Stimulated activated CD4-positive, alpha-beta T cell treated with anti-CD3 and anti-CD28 coated beads, Interleukin-12 subunit alpha, Interleukin-12 subunit beta, amount 100 ng/mL, for 48 hours (primary cell): ENCODE measurements around the gene RAD51B.

ENCODE experiments used
- DNase-seq, 3 donors: peaks; one replicate each; pipeline ENCODE4 v3.0.0-alpha.2; 2020; ENCODE audit warnings: low read depth in 2 of 3, low spot score in 1 of 3

Gene RAD51B

DNA sequence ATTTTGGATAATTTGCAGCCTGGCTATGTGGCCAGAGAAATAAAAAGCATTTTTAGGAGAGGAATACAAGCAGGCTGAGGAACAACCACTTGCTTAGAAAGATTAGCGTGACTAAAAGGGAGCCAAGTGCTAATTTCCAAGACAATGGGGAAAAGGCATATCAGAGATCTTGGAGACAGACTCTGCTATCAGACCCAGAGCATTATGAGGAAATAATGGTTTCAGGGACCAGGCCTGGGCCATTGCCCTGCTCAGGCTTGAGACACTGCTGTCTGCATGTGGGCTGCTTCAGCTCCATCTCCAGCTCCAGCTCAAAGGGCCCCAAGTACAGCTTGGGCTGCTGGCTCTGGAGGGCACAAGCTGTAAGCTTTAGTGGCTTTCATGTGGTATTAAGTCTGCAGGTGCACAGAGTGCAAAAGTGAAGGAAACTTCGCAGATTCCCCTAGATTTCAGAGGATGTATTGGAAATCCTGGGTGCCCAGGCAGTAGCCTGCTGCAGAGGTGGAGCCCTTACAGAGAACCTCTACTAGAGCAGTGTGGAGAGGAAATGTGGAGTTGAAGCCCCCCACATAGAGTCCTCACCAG is 524.0 kb downstream of the RAD51B start:
- DNase-seq = no peak

- no peak for DNase-seq
Measured at GRCh38 chr14:68345738-68346137, 526.2 kb downstream of the RAD51B start.

DNA sequence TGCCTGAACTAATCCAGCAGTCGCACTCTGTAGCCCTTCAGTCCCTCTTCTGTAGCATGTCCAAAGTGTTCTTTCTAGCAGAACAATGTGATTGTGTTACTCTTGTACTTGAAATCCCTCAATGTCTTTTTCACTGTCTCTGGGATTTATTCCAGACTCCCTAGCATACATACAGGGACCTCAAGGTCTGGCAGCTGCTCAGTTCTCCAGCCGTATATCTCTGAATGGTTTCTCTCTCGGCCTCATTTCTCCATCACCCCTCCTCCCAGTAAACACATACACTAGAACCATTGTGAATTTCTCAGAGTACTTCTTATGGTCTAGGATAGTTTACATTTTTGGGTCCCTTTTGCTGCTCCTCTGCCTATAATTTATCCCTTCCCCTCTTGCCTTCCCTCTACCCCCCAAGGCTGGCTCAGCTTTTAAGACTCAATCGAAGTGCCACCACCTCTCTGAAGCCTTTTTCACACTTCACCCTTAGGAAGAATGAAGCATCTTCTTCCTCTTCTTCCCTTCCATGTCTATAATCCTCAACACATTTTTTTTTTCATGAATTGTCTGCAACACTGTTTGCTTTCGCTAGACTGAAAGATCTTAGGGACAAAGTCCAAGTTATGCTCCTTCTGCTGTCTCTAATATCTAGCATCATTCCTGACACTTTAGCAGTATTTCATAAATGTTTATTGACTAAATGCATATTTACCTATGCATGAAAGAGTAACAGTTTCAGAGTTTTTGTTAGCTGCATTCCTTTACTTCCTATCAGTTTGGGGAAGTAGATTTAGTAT is 527.2 kb downstream of the RAD51B start:
- no peak for DNase-seq

DNA sequence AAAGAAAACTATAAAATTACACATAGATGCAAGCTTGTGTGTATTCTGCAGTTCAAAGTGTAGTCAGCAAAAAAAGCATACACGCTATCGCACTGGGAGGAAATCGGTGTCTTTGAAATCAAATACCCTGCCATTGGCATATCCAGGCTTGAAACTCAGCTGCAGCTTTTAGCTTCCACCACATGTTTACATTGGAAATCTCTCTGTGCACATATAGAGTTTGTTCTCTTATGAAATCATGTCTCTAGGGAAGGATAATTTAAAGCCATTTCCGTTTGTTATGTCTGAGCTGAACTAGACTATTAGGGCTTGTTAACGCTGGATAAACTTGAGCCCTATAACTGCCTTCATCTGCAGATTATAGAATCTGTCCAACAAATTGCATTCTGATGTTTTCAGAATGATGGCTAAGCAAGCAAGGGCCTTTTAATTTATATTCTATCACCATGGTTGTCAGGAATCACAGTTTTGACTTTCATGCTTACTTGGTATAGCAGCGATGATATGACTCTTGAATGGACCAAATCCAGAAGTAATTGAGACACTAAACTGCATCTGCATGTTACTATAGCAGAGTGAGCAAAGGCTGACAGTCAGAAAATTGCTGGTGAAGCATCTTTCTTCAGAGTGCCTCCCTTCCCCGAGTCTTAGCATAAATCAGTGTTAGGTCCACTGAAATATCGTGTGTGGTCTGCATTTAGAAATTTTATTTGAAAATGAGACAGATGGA is 530.5 kb downstream of the RAD51B start:
- no peak for DNase-seq

GRCh38 chr14:68355415-68355814 is 535.8 kb downstream of the RAD51B start:
- no peak for DNase-seq

- DNase-seq = no peak
Measured at GRCh38 chr14:68357777-68358176, 538.2 kb downstream of the RAD51B start.

- DNase-seq = no peak
Measured at GRCh38 chr14:68358500-68358899, 538.9 kb downstream of the RAD51B start.

- DNase-seq = no peak
Measured at GRCh38 chr14:68359022-68359836, 539.6 kb downstream of the RAD51B start.

GRCh38 chr14:68359837-68360552 is 540.4 kb downstream of the RAD51B start:
- no peak for DNase-seq

DNA sequence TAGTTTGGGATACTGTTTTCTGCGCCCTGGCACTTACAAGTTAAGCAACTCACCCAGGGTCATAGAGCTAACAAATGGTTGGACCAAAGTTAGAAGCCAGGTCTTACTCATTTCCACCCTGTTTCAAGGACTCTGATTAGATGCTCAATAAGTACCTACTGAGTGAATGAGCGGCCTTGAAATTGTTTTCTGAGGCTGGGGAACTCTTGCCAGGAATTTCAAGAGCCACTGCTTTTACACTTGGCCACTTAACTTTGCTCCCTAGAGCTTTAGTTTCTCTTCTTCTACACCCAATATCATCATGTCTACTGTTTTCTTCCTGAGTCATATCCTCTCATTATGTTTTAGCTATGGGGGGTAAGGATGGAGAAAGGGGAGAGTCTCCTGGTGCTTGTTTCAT is 541.7 kb downstream of the RAD51B start:
- DNase-seq = no peak

- no peak for DNase-seq
Measured at GRCh38 chr14:68362846-68363245, 543.3 kb downstream of the RAD51B start.

- no peak for DNase-seq
Measured at GRCh38 chr14:68363466-68363842, 543.9 kb downstream of the RAD51B start.

DNA sequence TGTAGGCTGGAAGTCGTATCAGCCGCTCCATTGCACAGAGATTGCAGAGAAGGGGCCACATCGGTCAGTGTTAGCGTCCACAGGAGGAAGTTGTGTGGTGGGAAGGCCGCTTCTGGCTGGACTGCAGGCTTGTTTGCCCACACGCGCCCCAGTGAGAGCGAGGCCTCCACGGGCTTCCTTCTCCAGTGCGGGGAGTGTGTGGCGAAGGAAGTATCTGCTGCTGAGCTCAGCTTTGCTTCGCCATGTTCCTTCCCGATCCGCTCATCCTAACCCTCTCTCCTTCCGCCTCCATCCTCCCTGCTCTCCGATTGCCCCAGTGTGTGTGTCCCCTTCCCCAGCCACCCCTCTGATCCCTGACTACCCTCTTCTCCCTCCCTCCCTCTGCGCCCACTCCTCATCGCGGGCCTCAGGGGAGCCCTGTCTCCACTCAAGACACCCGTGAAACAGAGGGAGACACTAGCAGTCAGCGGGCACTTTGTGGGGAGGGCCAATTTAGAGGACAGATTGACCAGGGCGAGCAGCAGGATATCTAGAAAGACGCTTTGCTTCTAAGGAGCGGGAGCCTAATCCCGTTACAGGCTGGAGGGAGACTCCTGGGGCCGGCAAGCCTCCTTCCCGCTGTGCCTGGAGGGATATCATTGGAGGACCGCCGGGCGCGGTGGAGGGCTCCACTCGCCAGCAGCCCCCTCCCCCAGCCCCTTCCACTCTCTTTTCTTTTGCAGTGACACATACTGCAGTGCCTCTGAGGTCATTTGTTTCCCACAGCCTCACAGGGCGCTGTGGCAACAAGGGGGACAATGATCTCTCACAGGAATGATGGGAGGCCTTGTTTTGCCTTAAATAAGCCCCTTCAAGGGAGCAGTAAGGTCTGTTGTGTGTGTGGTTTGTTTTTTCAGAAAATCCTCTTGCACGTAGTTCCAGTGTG is 544.5 kb downstream of the RAD51B start:
- no peak for DNase-seq

DNA sequence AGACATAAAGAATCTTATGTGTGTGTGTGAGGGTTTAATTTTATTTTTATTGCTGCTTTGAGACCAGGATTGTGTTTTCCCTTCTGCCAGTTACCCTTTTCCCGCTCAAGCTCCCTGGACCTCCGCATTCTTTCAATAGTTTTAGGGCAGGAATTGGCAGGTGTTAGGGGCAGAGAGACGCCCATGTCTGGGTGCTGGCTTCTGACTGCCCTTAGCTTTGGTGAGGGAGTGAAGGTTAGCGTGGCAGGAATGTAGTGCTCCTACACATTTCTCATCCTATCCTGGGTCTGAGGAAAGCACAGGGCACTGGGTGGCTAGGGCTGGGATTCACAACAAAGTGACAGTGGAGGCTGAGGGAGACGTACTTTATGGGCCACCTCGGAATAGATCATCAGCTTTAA is 545.2 kb downstream of the RAD51B start:
- no peak for DNase-seq

GRCh38 chr14:68365228-68365627 is 545.6 kb downstream of the RAD51B start:
- no peak for DNase-seq

GRCh38 chr14:68366656-68367055 is 547.1 kb downstream of the RAD51B start:
- no peak for DNase-seq

- DNase-seq = no peak
Measured at GRCh38 chr14:68367536-68367935, 548.0 kb downstream of the RAD51B start.

GRCh38 chr14:68368850-68369249 is 549.3 kb downstream of the RAD51B start:
- no peak for DNase-seq

GRCh38 chr14:68369281-68370056 is 549.9 kb downstream of the RAD51B start:
- DNase-seq = no peak
